HEK293 (cell line): ENCODE data around the gene EIF2S1.

Experiments used
- CTCF ChIA-PET: fragments of 350-600 bp; formaldehyde crosslinking; extraction: SDS; loops from one replicate; lab custom pipeline; 2021; ENCODE audit warnings: antibody characterized with exemption; lab: Yijun Ruan, JAX
- POLR2A ChIA-PET: fragments of 300-600 bp; formaldehyde crosslinking; extraction: SDS; loops from one replicate; lab custom pipeline; 2020; ENCODE audit warnings: antibody characterized with exemption, inconsistent platforms; lab: Yijun Ruan, JAX
- H3K27ac ChIP-seq: fragments of 200-500 bp; sonication (Bioruptor generic); 2 replicates; pipeline ENCODE4 v1.5.1; 2014; ENCODE audit warnings: low read depth, low read length, control low read depth, inconsistent platforms; ENCODE audit errors: extremely low read depth
- H3K36me3 ChIP-seq, 2 experiments: fragments of 200-500 bp in 1 of 2; sonication (Bioruptor generic) in 1 of 2; 1 replicate in 1 of 2; 2 replicates in 1 of 2; pipeline ENCODE4 v1.5.1; 2014 to 2017; ENCODE audit warnings: inconsistent platforms in 2 of 2, low read length in 2 of 2; ENCODE audit not compliant: control insufficient read depth in 2 of 2, insufficient read depth in 1 of 2
- H3K4me1 ChIP-seq: fragments of 200-500 bp; sonication (Bioruptor generic); 2 replicates; pipeline ENCODE4 v1.5.1; 2014; ENCODE audit warnings: mild to moderate bottlenecking, low read length, inconsistent platforms; ENCODE audit not compliant: control insufficient read depth, insufficient read depth
- H3K4me3 ChIP-seq: 2 replicates; pipeline ENCODE4 v1.5.1; 2011; ENCODE audit warnings: low read depth, mild to moderate bottlenecking, control low read depth, low read length, moderate library complexity
- H3K9me3 ChIP-seq: fragments of 200-500 bp; sonication (Bioruptor generic); 2 replicates; pipeline ENCODE4 v1.5.1; 2014; ENCODE audit warnings: low read depth, low read length, inconsistent platforms; ENCODE audit not compliant: control insufficient read depth, insufficient read depth
- ATF2 ChIP-seq: fragments of 450-650 bp; formaldehyde crosslinking; IDR thresholded peaks from 2 replicates; pipeline ENCODE4 v1.5.1; 2016; ENCODE audit warnings: missing biosample characterization, missing genetic modification characterization, low read depth
- HIC1 ChIP-seq: fragments of 450-650 bp; formaldehyde crosslinking; IDR thresholded peaks from 2 replicates; pipeline ENCODE4 v1.5.1; 2016; ENCODE audit warnings: missing biosample characterization, missing genetic modification characterization
- KLF9 ChIP-seq: fragments of 450-650 bp; formaldehyde crosslinking; IDR thresholded peaks from 2 replicates; pipeline ENCODE4 v1.5.1; 2016; ENCODE audit warnings: missing biosample characterization, missing genetic modification characterization, low read depth
- PBX3 ChIP-seq: sonication (generic); formaldehyde crosslinking; IDR thresholded peaks from 2 replicates; pipeline ENCODE4 v1.8.1; 2022; ENCODE audit warnings: mild to moderate bottlenecking, moderate library complexity, missing genetic modification reagents
- TSHZ1 ChIP-seq: fragments of 450-650 bp; formaldehyde crosslinking; IDR thresholded peaks from 2 replicates; pipeline ENCODE4 v1.5.1; 2016; ENCODE audit warnings: missing biosample characterization, missing genetic modification characterization, borderline replicate concordance
- ZBTB17 ChIP-seq: fragments of 450-650 bp; formaldehyde crosslinking; IDR thresholded peaks from 2 replicates; pipeline ENCODE4 v1.5.1; 2016; ENCODE audit warnings: missing biosample characterization, missing genetic modification characterization
- ZNF350 ChIP-seq: fragments of 450-650 bp; formaldehyde crosslinking; IDR thresholded peaks from 2 replicates; pipeline ENCODE4 v1.5.0; 2017; ENCODE audit warnings: missing biosample characterization, mild to moderate bottlenecking, missing genetic modification characterization
- ZNF423 ChIP-seq: fragments of 450-650 bp; formaldehyde crosslinking; IDR thresholded peaks from 2 replicates; pipeline ENCODE4 v1.5.1; 2016; ENCODE audit warnings: missing biosample characterization, missing genetic modification characterization
- ZNF624 ChIP-seq: fragments of 450-650 bp; formaldehyde crosslinking; IDR thresholded peaks from 2 replicates; pipeline ENCODE4 v1.5.1; 2017; ENCODE audit warnings: missing biosample characterization, missing genetic modification characterization
- ZNF692 ChIP-seq: fragments of 450-650 bp; formaldehyde crosslinking; IDR thresholded peaks from 2 replicates; pipeline ENCODE4 v1.5.1; 2016; ENCODE audit warnings: missing biosample characterization, missing genetic modification characterization

Gene EIF2S1

GRCh38 chr14:67410313-67410712 lies 50.2 kb downstream of the EIF2S1 start:
- Histone ChIP-seq H3K36me3 (no peaks in the 10 kb centered on the region), H3K4me1 (peaks cover 4% of the 10 kb centered on the region), H3K9me3 (no peaks in the 10 kb centered on the region), H3K27ac (no peak overlapping the region), H3K4me3 (no peak overlapping the region)
- POLR2A ChIA-PET: interaction anchor here (0.8 kb wide), 1 partner anchor 903 kb away, joined by 3 read pairs; the partner anchor contains the start of gene GPHN
- TF ChIP-seq ZBTB17 (tag by site-specific recombination) (no peak), ATF2 (tag by site-specific recombination) (no peak), ZNF350 (no peak), KLF9 (peak; percentile 58), ZNF423 (no peak)
- CTCF ChIA-PET: interaction anchor here (0.9 to 1.1 kb wide), 2 partner anchors 116 to 160 kb away, joined by 3 to 4 read pairs; no protein-coding TSS in a partner anchor

GRCh38 chr14:67411370-67411769 lies 51.2 kb downstream of the EIF2S1 start:
- POLR2A ChIA-PET: interaction anchor here (0.8 to 1.0 kb wide), 2 partner anchors 52 to 904 kb away, joined by 3 read pairs; partner anchors contain the start of genes ATP6V1D, EIF2S1 and GPHN
- no peak overlapping the region for H3K27ac ChIP-seq
- CTCF ChIA-PET: interaction anchor here (0.7 kb wide), 1 partner anchor 16 kb away, joined by 6 read pairs; no protein-coding TSS in a partner anchor

More at GRCh38 chr14:67411370-67411769, 51.2 kb downstream of the EIF2S1 start:
- Histone ChIP-seq H3K4me1 (peaks cover 4% of the 10 kb centered on the region), H3K4me3 (peak overlapping the region; percentile 45), H3K9me3 (no peaks in the 10 kb centered on the region), H3K36me3 (no peaks in the 10 kb centered on the region)
- TF ChIP-seq ZNF624 (tag by site-specific recombination) (no peak), TSHZ1 (tag by site-specific recombination) (no peak), PBX3 (CRISPR knock-in tag) (no peak), ZNF692 (tag by site-specific recombination) (no peak), HIC1 (tag by site-specific recombination) (no peak)
